H9 (cell line): ENCODE data around the gene ERC2. TPM values are rescaled to one million over a fixed set of nuclear protein-coding genes. Genes with fewer than 3 reads are reported as not detected.

Experiments used
- DNase-seq: peaks from one replicate; pipeline ENCODE4 v3.0.0-alpha.2; 2017
- H2AFZ ChIP-seq: one replicate; pipeline ENCODE4 v1.6.1; 2013; ENCODE audit warnings: mild to moderate bottlenecking, low read length, control low read depth, moderate library complexity
- H2AK5ac ChIP-seq: 2 replicates; pipeline ENCODE4 v1.6.1; 2013; ENCODE audit warnings: low read length, control low read depth, mixed read lengths; ENCODE audit not compliant: insufficient read length
- H2BK120ac ChIP-seq: one replicate; pipeline ENCODE4 v1.6.1; 2013; ENCODE audit warnings: low read depth, mild to moderate bottlenecking, low read length, control low read depth, inconsistent platforms; ENCODE audit not compliant: poor library complexity, severe bottlenecking
- H2BK12ac ChIP-seq: 2 replicates; pipeline ENCODE4 v1.6.1; 2013; ENCODE audit warnings: low read length, control low read depth, mixed read lengths, low read depth; ENCODE audit not compliant: insufficient read length
- H2BK15ac ChIP-seq: 2 replicates; pipeline ENCODE4 v1.6.1; 2013; ENCODE audit warnings: low read depth, low read length, control low read depth
- H2BK20ac ChIP-seq: one replicate; pipeline ENCODE4 v1.6.1; 2013; ENCODE audit warnings: low read depth, mild to moderate bottlenecking, low read length, control low read depth, inconsistent platforms; ENCODE audit not compliant: poor library complexity, severe bottlenecking
- H2BK5ac ChIP-seq: 2 replicates; pipeline ENCODE4 v1.6.1; 2013; ENCODE audit warnings: low read length, control low read depth, mixed read lengths; ENCODE audit not compliant: insufficient read length
- H3K14ac ChIP-seq: 2 replicates; pipeline ENCODE4 v1.6.1; 2013; ENCODE audit warnings: low read length, control low read depth; ENCODE audit not compliant: insufficient read depth
- H3K18ac ChIP-seq: 2 replicates; pipeline ENCODE4 v1.6.1; 2013; ENCODE audit warnings: low read depth, mild to moderate bottlenecking, mixed read lengths, low read length, control low read depth; ENCODE audit not compliant: insufficient read length
- H3K23ac ChIP-seq: 2 replicates; pipeline ENCODE4 v1.6.1; 2013; ENCODE audit warnings: low read length, control low read depth, mixed read lengths, low read depth; ENCODE audit not compliant: insufficient read length
- H3K23me2 ChIP-seq: 2 replicates; pipeline ENCODE4 v1.6.1; 2013; ENCODE audit warnings: low read depth, mild to moderate bottlenecking, mixed read lengths, low read length, control low read depth; ENCODE audit not compliant: insufficient read length, poor library complexity, severe bottlenecking
- H3K27ac ChIP-seq: 2 replicates; pipeline ENCODE4 v1.5.1; 2013; ENCODE audit warnings: low read length, control low read depth, mixed read lengths, low read depth; ENCODE audit not compliant: insufficient read length
- H3K27me3 ChIP-seq: 2 replicates; pipeline ENCODE4 v1.6.1; 2013; ENCODE audit warnings: low read length, control low read depth, inconsistent platforms; ENCODE audit not compliant: insufficient read depth
- H3K4ac ChIP-seq: 2 replicates; pipeline ENCODE4 v1.6.1; 2013; ENCODE audit warnings: low read depth, mild to moderate bottlenecking, control low read depth, inconsistent platforms, low read length, moderate library complexity
- H3K4me1 ChIP-seq: 2 replicates; pipeline ENCODE4 v1.6.1; 2013; ENCODE audit warnings: low read length, control low read depth, inconsistent platforms; ENCODE audit not compliant: insufficient read depth
- H3K4me2 ChIP-seq: 2 replicates; pipeline ENCODE4 v1.6.1; 2013; ENCODE audit warnings: low read length, control low read depth, mixed read lengths; ENCODE audit not compliant: insufficient read length, insufficient read depth
- H3K56ac ChIP-seq: 2 replicates; pipeline ENCODE4 v1.6.1; 2013; ENCODE audit warnings: low read depth, mild to moderate bottlenecking, mixed read lengths, low read length, control low read depth; ENCODE audit not compliant: insufficient read length
- H3K79me1 ChIP-seq: 2 replicates; pipeline ENCODE4 v1.6.1; 2013; ENCODE audit warnings: low read depth, mild to moderate bottlenecking, moderate library complexity, low read length, control low read depth, inconsistent platforms; ENCODE audit not compliant: insufficient read depth, poor library complexity, severe bottlenecking
- H3K79me2 ChIP-seq: 2 replicates; pipeline ENCODE4 v1.6.1; 2013; ENCODE audit warnings: low read length, control low read depth, inconsistent platforms; ENCODE audit not compliant: insufficient read depth
- H3K9ac ChIP-seq: 2 replicates; pipeline ENCODE4 v1.6.1; 2013; ENCODE audit warnings: low read length, control low read depth, mixed read lengths; ENCODE audit not compliant: insufficient read length; ENCODE audit errors: extremely low read depth
- H3K9me3 ChIP-seq: one replicate; pipeline ENCODE4 v1.6.1; 2013; ENCODE audit warnings: low read depth, low read length, inconsistent platforms; ENCODE audit not compliant: control insufficient read depth
- H3T11ph ChIP-seq: one replicate; pipeline ENCODE4 v1.6.1; 2013; ENCODE audit warnings: mild to moderate bottlenecking, low read length, control low read depth, inconsistent platforms
- H4K20me1 ChIP-seq: one replicate; pipeline ENCODE4 v1.6.1; 2013; ENCODE audit not compliant: control insufficient read depth, insufficient read length, insufficient read depth
- H4K5ac ChIP-seq: 2 replicates; pipeline ENCODE4 v1.6.1; 2013; ENCODE audit warnings: low read depth, mild to moderate bottlenecking, mixed read lengths, low read length, control low read depth; ENCODE audit not compliant: insufficient read length
- H4K8ac ChIP-seq: replicated peaks from 2 replicates; pipeline ENCODE4 v1.6.1; 2013; ENCODE audit warnings: low read length, control low read depth, mixed read lengths, low read depth; ENCODE audit not compliant: insufficient read length
- H4K91ac ChIP-seq: 2 replicates; pipeline ENCODE4 v1.6.1; 2013; ENCODE audit warnings: low read depth, mild to moderate bottlenecking, moderate library complexity, mixed read lengths, low read length, control low read depth; ENCODE audit not compliant: insufficient read length
- H3K27ac Mint-ChIP-seq, 3 experiments: 2 replicates in 2 of 3; 3 replicates in 1 of 3; pipeline ENCODE4 v1.8.0; 2020 to 2021; ENCODE audit warnings: mixed read lengths in 3 of 3, mild to moderate bottlenecking in 1 of 3, moderate library complexity in 1 of 3
- H3K27me3 Mint-ChIP-seq: 2 replicates; pipeline ENCODE4 v1.8.0; 2021; ENCODE audit warnings: low read depth, mild to moderate bottlenecking, moderate library complexity, mixed read lengths
- H3K36me3 Mint-ChIP-seq, 3 experiments: 2 replicates in 2 of 3; 3 replicates in 1 of 3; pipeline ENCODE4 v1.8.0; 2020 to 2021; ENCODE audit warnings: low read depth in 3 of 3, mixed read lengths in 3 of 3; ENCODE audit not compliant: insufficient read depth in 1 of 3
- H3K4me1 Mint-ChIP-seq, 2 experiments: 2 replicates each; pipeline ENCODE4 v1.8.0; 2020; ENCODE audit warnings: mixed read lengths in 2 of 2
- H3K4me3 Mint-ChIP-seq, 2 experiments: 2 replicates in 1 of 2; 3 replicates in 1 of 2; pipeline ENCODE4 v1.8.0; 2020 to 2021; ENCODE audit warnings: mild to moderate bottlenecking in 2 of 2, mixed read lengths in 2 of 2, moderate library complexity in 1 of 2
- H3K9me3 Mint-ChIP-seq, 2 experiments: 2 replicates in 1 of 2; 3 replicates in 1 of 2; pipeline ENCODE4 v1.8.0; 2020; ENCODE audit warnings: mild to moderate bottlenecking in 2 of 2, mixed read lengths in 2 of 2, moderate library complexity in 1 of 2
- WGBS: extraction: QIAGEN DNeasy Blood & Tissue Kit; methylation state at CpG from one replicate; pipeline ENCODE4 v1.1.7; 2013; ENCODE audit warnings: missing lambda C conversion rate, low lambda C conversion rate, mixed read lengths; ENCODE audit not compliant: insufficient read length; ENCODE audit errors: extremely low coverage; 5-methylcytosine and 5-hydroxymethylcytosine counted together
- total RNA-seq: library from RNA; stranded (reverse); gene quantifications from 2 replicates; pipeline ENCODE4 v1.2.1, GENCODE V29; 2021
- TF ChIP-seq, protein P1 (sequence below): fragments of 200-600 bp; sonication (generic); conservative IDR thresholded peaks from 3 replicates; pipeline ENCODE4 v1.8.0; 2021; ENCODE audit warnings: antibody characterized with exemption, mild to moderate bottlenecking

Gene ERC2
- total RNA-seq, 1 experiment from 2014 or later = 15.4 TPM

DNA sequence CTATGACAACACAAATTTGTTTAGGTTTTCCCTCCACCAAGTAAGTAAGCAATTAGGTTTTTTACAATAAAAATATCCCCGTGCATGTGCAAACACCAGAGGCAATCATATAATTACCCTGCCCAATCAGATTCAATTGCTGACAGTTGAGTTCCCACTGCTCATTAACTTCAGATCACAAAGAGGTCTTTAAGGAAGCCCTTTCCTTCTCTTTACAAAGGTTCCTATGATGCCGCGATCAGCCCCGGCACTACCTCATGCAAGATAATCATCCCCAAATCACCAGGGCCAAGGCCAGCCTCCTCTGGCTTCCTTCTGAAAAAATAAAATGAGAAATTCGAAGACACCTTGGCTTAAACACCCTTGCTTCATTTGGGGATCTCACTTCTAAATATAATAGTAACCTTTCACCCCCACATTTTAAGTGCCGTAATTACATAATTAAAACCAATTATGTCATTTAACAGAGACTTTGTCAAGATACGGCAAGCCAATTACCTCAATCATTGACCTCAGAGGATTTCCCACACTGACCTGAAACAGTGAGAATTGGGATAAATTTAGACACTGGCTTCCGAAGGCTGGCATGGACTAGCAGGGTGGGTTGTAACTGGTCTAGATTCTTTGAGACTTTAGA lies 859.8 kb downstream of the ERC2 start:
- TF ChIP-seq, protein P1, sequence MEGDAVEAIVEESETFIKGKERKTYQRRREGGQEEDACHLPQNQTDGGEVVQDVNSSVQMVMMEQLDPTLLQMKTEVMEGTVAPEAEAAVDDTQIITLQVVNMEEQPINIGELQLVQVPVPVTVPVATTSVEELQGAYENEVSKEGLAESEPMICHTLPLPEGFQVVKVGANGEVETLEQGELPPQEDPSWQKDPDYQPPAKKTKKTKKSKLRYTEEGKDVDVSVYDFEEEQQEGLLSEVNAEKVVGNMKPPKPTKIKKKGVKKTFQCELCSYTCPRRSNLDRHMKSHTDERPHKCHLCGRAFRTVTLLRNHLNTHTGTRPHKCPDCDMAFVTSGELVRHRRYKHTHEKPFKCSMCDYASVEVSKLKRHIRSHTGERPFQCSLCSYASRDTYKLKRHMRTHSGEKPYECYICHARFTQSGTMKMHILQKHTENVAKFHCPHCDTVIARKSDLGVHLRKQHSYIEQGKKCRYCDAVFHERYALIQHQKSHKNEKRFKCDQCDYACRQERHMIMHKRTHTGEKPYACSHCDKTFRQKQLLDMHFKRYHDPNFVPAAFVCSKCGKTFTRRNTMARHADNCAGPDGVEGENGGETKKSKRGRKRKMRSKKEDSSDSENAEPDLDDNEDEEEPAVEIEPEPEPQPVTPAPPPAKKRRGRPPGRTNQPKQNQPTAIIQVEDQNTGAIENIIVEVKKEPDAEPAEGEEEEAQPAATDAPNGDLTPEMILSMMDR = no peak
- H3K18ac ChIP-seq = no peak overlapping the region
- H3K79me1 ChIP-seq = no peaks in the 10 kb centered on the region
- H3K27me3 ChIP-seq = no peaks in the 10 kb centered on the region
- H3K27ac Mint-ChIP-seq = no peak overlapping the region
- H2AK5ac ChIP-seq = no peak overlapping the region
- H3K4me2 ChIP-seq = no peak overlapping the region
- H3K27me3 Mint-ChIP-seq = 0 out of 2 replicates have a peak, but pooled peaks cover 1% of the 10 kb centered on the region
- H3K79me2 ChIP-seq = no peaks in the 10 kb centered on the region
- peaks cover 20 to 22% of the 10 kb centered on the region in 2 experiments for H3K4me1 Mint-ChIP-seq
- no peak overlapping the region for H2AFZ ChIP-seq
- H4K5ac ChIP-seq = no peak overlapping the region
- no peak overlapping the region for H2BK5ac ChIP-seq
- H3K9me3 ChIP-seq = no peaks in the 10 kb centered on the region
- H4K8ac ChIP-seq = no peak overlapping the region
- H4K20me1 ChIP-seq = no peaks in the 10 kb centered on the region
- H2BK20ac ChIP-seq = no peak overlapping the region
- no peak overlapping the region for H3K14ac ChIP-seq
- no peak overlapping the region for H3K27ac ChIP-seq
- no peak for DNase-seq
- peaks cover 3% of the 10 kb centered on the region; the same call in 1 of the 2 replicates for H3K4me1 ChIP-seq
- no peak overlapping the region for H2BK120ac ChIP-seq
- no peak overlapping the region for H3K4ac ChIP-seq
- H3K23me2 ChIP-seq = no peaks in the 10 kb centered on the region
- no peak overlapping the region for H2BK15ac ChIP-seq
- H3K9me3 Mint-ChIP-seq = no peaks in the 10 kb centered on the region
- no peak overlapping the region for H4K91ac ChIP-seq
- no peak overlapping the region for H3K56ac ChIP-seq
- no peak overlapping the region for H3K4me3 Mint-ChIP-seq
- H3K9ac ChIP-seq = no peak overlapping the region
- H3K23ac ChIP-seq = no peak overlapping the region
- no peak overlapping the region for H3T11ph ChIP-seq
- H2BK12ac ChIP-seq = no peak overlapping the region
- H3K36me3 Mint-ChIP-seq = no peaks in the 10 kb centered on the region
- no CpG with 5 or more reads among the region's 8 CpGs for WGBS
